ENCODE measurements around the gene GSTA2.

The GSTA2 gene

DNA sequence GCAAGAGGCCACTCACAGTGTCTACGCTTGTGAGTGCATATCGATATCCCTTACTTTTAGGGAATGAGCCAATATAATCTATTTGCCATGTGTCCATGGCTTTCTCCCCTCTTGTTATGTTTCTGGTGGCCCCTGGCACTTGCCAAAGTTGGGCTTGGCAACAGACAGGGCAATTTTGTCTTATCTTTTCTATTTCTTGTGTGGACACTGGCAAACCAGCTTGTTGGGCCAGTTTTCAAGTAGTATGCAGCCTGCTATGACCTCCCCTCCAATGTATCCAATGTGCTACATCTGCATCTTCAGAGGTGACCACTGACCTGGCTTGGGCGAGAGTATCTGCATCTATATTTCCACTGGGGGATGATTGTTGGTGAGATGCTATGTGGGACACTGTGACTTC is 29.2 kb downstream of the GSTA2 start:
- no peaks in the 10 kb centered on the region for H3K4me1 ChIP-seq (ENCODE audit: insufficient read depth, low read length)

DNA sequence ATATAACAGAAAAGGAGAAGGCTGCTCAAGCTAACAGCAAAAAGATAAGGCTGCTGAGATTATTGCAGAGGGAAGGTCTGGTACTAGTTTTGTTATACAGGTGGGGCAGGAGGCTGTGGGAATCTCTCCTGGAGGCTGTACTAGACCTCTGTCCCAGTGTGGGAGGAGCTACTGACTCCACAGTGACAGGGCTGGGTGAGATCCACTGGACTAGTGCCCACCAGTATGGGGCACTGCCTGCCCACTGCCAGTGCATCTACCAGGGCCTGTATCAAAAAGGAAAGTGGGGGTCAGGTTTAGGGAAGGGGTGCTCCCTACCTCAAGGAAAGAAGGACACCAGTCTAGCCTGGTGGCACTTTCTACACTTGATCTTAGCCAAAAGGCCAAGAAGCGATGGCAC is 30.1 kb downstream of the GSTA2 start:
- no peak overlapping the region for H3K9ac ChIP-seq (ENCODE audit: low read length)
- no peak overlapping the region for H3K4me3 ChIP-seq (ENCODE audit: low read depth in 1 of 2, low read length in 2 of 2)
- no peaks in the 10 kb centered on the region for H3K4me1 ChIP-seq (ENCODE audit: insufficient read depth, low read length)
- H3K27me3 ChIP-seq (ENCODE audit: control insufficient read depth in 1 of 2, insufficient read depth in 2 of 2, low read length in 2 of 2): no peaks in the 10 kb centered on the region
- H3K27ac ChIP-seq (ENCODE audit: low read depth, low read length): no peak overlapping the region
- no peaks in the 10 kb centered on the region for H3K9me3 ChIP-seq (ENCODE audit: low read length)
- H3K36me3 ChIP-seq (ENCODE audit: insufficient read depth, low read length): no peaks in the 10 kb centered on the region

More for the DNA sequence above, 29.2 kb downstream of the GSTA2 start:
- Histone ChIP-seq H3K36me3 (ENCODE audit: insufficient read depth, low read length) (no peaks in the 10 kb centered on the region), H3K27me3 (ENCODE audit: control insufficient read depth in 1 of 2, insufficient read depth in 2 of 2, low read length in 2 of 2) (no peaks in the 10 kb centered on the region), H3K4me3 (ENCODE audit: low read depth in 1 of 2, low read length in 2 of 2) (no peak overlapping the region), H3K9ac (ENCODE audit: low read length) (no peak overlapping the region), H3K27ac (ENCODE audit: low read depth, low read length) (no peak overlapping the region), H3K9me3 (ENCODE audit: low read length) (no peaks in the 10 kb centered on the region)

DNA sequence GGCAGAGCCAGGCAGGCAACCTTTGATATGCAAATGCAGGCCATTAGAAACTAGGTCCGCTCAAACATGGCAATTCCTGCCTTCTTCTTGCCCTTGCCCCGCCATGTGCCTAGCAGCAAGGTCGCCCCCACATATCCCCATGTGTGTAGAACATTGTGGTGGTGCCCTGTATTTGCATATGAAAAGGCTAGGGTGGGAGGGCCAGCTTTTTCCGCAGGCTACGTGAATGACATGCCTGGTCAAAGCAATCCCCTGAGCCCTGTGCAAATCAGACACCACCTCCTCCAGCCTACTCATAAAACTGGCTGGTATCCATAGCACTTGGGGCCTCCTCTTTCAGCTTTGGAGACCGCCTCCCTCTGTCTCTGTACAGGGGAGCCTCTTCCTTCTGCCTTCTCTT is 31.6 kb downstream of the GSTA2 start:
- no peak overlapping the region for H3K27ac ChIP-seq (ENCODE audit: low read depth, low read length)
- H3K9me3 ChIP-seq (ENCODE audit: low read length): no peaks in the 10 kb centered on the region
- no peak overlapping the region for H3K9ac ChIP-seq (ENCODE audit: low read length)
- H3K4me1 ChIP-seq (ENCODE audit: insufficient read depth, low read length): no peaks in the 10 kb centered on the region
- H3K36me3 ChIP-seq (ENCODE audit: insufficient read depth, low read length): no peaks in the 10 kb centered on the region
- H3K27me3 ChIP-seq (ENCODE audit: control insufficient read depth in 1 of 2, insufficient read depth in 2 of 2, low read length in 2 of 2): no peaks in the 10 kb centered on the region
- no peak overlapping the region for H3K4me3 ChIP-seq (ENCODE audit: low read depth in 1 of 2, low read length in 2 of 2)

DNA sequence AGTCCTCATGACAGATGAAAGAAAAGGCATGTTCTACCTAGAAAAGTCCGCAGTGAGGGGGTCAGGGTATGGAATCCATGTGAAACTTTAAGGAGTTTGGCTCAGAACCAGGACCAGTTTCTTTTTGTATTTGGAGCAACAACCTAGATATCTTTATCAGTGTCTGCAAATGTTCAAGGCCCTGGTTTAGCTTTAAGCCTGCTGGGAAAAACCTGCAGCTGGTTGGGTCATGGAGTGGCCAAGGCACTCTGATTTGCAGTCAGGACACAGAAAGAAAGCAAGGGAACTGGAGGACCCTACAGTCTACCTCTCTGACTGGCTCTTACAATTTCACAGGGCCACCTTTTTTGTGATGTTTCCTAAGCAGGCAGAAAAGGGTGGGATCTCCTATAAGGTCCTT is 33.7 kb downstream of the GSTA2 start:
- Histone ChIP-seq H3K4me1 (ENCODE audit: insufficient read depth, low read length) (no peaks in the 10 kb centered on the region), H3K36me3 (ENCODE audit: insufficient read depth, low read length) (no peaks in the 10 kb centered on the region), H3K4me3 (ENCODE audit: low read depth in 1 of 2, low read length in 2 of 2) (no peak overlapping the region), H3K9ac (ENCODE audit: low read length) (no peak overlapping the region), H3K27me3 (ENCODE audit: control insufficient read depth in 1 of 2, insufficient read depth in 2 of 2, low read length in 2 of 2) (no peaks in the 10 kb centered on the region), H3K9me3 (ENCODE audit: low read length) (no peaks in the 10 kb centered on the region), H3K27ac (ENCODE audit: low read depth, low read length) (no peak overlapping the region)

DNA sequence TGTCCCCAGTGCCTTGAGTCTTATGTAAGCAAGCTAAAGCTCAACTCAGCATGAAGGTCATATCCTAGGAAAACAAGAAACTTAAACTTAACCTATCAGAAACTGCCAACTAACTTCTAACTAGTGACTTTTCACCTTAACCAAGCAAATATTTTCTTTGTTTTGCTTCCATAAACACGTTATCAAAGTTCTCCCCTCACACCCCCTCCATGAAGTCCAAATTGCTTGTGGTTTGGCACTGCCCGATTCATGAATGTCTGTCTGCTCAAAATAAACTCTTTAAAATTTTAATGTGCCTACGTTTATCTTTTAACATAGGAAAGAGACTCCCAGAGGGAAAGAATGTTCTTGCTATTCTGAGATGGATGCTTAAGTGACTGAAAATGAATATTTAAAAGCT is 34.9 kb downstream of the GSTA2 start:
- H3K36me3 ChIP-seq (ENCODE audit: insufficient read depth, low read length): no peaks in the 10 kb centered on the region
- H3K9me3 ChIP-seq (ENCODE audit: low read length): no peaks in the 10 kb centered on the region
- H3K9ac ChIP-seq (ENCODE audit: low read length): no peak overlapping the region
- no peak overlapping the region for H3K27ac ChIP-seq (ENCODE audit: low read depth, low read length)
- H3K27me3 ChIP-seq (ENCODE audit: control insufficient read depth in 1 of 2, insufficient read depth in 2 of 2, low read length in 2 of 2): no peaks in the 10 kb centered on the region
- no peak overlapping the region for H3K4me3 ChIP-seq (ENCODE audit: low read depth in 1 of 2, low read length in 2 of 2)
- no peaks in the 10 kb centered on the region for H3K4me1 ChIP-seq (ENCODE audit: insufficient read depth, low read length)

DNA sequence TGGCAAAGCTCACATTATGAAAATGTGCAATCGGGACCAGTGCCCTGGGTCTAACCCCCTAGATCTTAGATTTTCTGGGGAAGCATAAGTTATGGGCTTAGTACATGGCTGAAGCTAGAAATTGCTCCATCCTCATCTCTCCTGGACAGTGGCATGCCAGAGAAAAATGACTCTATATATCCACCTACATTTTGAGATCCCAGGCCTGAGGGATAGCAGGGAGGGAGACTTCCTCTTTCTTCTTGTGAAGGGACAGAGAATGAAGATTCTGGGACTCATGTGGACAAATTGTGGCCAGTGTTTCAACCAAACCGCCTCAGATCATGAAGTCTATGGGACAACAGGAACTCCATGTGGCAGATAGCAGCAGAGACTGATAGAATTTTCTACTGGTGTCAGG is 35.4 kb downstream of the GSTA2 start:
- H3K27me3 ChIP-seq (ENCODE audit: control insufficient read depth in 1 of 2, insufficient read depth in 2 of 2, low read length in 2 of 2): no peaks in the 10 kb centered on the region
- no peak overlapping the region for H3K9ac ChIP-seq (ENCODE audit: low read length)
- no peak overlapping the region for H3K4me3 ChIP-seq (ENCODE audit: low read depth in 1 of 2, low read length in 2 of 2)
- H3K36me3 ChIP-seq (ENCODE audit: insufficient read depth, low read length): no peaks in the 10 kb centered on the region
- H3K9me3 ChIP-seq (ENCODE audit: low read length): no peaks in the 10 kb centered on the region
- no peaks in the 10 kb centered on the region for H3K4me1 ChIP-seq (ENCODE audit: insufficient read depth, low read length)
- no peak overlapping the region for H3K27ac ChIP-seq (ENCODE audit: low read depth, low read length)

DNA sequence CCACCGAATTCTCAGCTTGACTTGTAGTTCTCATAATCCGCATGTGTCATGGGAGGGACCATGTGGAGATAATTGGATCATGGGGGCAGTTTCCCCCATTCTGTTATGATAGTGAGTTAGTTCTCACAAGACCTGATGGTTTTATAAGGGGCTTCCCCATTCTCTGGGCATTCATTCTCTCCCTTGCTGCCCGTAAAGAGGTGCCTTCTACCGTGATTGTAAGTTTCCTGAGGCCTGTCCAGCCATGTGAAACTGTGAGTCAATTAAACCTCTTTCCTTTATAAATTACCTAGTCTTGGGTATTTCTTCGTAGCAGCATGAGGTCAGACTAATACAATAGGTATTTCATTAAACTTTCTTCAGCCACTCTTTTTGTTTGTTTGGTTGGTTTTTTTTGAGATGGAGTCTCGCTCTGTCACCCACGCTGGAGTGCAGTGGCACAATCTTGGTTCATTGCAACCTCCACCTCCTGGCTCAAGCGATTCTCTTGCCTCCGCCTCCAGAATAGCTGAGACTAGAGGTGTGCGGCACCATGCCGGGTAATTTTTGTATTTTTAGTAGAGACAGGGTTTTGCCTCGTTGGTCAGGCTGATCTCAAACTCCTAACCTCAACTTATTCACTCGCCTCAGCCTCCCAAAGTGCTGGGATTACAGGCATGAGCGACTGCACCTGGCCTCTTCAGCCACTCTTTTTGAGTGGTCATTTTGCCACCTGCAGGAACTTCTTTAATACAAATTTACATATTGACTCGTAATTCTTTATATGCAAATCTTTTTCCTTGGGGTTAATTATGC is 36.3 kb downstream of the GSTA2 start:
- Histone ChIP-seq H3K4me3 (ENCODE audit: low read depth in 1 of 2, low read length in 2 of 2) (no peak overlapping the region), H3K9me3 (ENCODE audit: low read length) (no peaks in the 10 kb centered on the region), H3K27me3 (ENCODE audit: control insufficient read depth in 1 of 2, insufficient read depth in 2 of 2, low read length in 2 of 2) (no peaks in the 10 kb centered on the region), H3K27ac (ENCODE audit: low read depth, low read length) (no peak overlapping the region), H3K9ac (ENCODE audit: low read length) (no peak overlapping the region), H3K4me1 (ENCODE audit: insufficient read depth, low read length) (no peaks in the 10 kb centered on the region), H3K36me3 (ENCODE audit: insufficient read depth, low read length) (no peaks in the 10 kb centered on the region)

DNA sequence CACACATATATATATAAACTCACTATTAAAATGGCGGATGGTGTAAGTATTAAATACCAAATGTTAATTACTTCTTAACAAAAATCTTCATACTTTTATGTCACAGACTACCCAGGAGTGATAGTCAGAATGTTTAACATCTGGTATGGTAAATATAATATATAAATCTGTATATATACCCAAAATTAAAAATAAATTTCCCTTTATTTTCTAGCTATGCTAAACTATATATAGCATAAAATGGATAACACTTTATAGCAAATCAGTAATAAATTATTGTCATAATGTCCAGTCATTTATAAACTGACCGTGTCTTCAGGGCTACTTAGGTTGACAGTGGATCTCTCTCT is 37.1 kb downstream of the GSTA2 start:
- Histone ChIP-seq H3K9ac (ENCODE audit: low read length) (no peak overlapping the region), H3K4me3 (ENCODE audit: low read depth in 1 of 2, low read length in 2 of 2) (no peak overlapping the region), H3K36me3 (ENCODE audit: insufficient read depth, low read length) (no peaks in the 10 kb centered on the region), H3K27me3 (ENCODE audit: control insufficient read depth in 1 of 2, insufficient read depth in 2 of 2, low read length in 2 of 2) (no peaks in the 10 kb centered on the region), H3K9me3 (ENCODE audit: low read length) (no peaks in the 10 kb centered on the region), H3K27ac (ENCODE audit: low read depth, low read length) (no peak overlapping the region), H3K4me1 (ENCODE audit: insufficient read depth, low read length) (no peaks in the 10 kb centered on the region)

DNA sequence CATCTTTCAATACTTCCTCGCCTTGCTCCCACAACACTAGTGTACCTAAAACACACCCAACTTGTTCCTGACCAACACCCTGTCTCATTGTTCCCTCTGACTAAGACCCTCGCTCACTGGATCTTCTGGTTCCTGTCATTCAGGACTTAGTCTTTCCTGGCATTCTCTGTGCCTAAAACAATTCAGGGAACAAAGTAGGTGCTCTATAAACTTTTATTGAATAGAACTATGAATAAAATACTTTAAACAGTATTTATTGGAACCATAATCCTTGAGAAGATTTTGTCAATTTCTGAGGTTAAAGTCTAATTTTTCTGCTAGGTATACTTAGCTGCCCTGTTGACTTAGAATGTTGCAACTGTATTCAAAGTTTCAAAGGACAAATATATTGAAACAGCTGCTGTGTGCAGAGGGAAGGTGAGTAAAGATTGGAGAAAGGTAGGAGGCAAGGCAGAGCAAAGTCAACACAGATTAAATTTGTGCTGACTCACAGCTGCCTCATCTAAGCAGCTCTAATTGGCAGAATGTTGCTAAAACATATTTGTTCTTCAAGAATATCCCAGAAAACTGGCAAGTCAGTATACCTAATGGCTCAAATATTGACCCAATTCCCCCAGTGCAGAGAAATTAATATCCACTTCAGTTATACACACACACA is 37.6 kb downstream of the GSTA2 start:
- H3K27me3 ChIP-seq (ENCODE audit: control insufficient read depth in 1 of 2, insufficient read depth in 2 of 2, low read length in 2 of 2): no peaks in the 10 kb centered on the region
- H3K36me3 ChIP-seq (ENCODE audit: insufficient read depth, low read length): no peaks in the 10 kb centered on the region
- no peak overlapping the region for H3K4me3 ChIP-seq (ENCODE audit: low read depth in 1 of 2, low read length in 2 of 2)
- no peak overlapping the region for H3K27ac ChIP-seq (ENCODE audit: low read depth, low read length)
- no peak overlapping the region for H3K9ac ChIP-seq (ENCODE audit: low read length)
- no peaks in the 10 kb centered on the region for H3K9me3 ChIP-seq (ENCODE audit: low read length)
- H3K4me1 ChIP-seq (ENCODE audit: insufficient read depth, low read length): no peaks in the 10 kb centered on the region

DNA sequence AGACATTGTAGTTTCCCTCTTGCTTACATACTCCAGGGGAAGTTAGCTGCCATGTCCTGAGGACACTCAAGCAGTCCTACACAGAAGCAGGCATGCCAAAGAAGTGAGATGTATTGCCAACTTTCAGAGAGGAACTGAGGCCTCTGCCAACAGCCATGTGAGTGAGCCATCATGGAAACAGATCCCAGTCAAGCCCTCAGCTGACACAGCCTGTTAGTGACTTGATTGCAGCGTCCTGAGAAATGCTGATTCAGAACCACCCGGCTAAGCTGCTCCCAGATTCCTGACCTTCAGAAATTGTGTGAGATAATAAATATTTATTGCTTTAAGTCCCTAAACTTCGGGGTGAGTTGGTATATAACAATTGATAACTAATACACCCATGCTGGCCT is 38.1 kb downstream of the GSTA2 start:
- Histone ChIP-seq H3K9ac (ENCODE audit: low read length) (no peak overlapping the region), H3K4me1 (ENCODE audit: insufficient read depth, low read length) (no peaks in the 10 kb centered on the region), H3K27ac (ENCODE audit: low read depth, low read length) (no peak overlapping the region), H3K36me3 (ENCODE audit: insufficient read depth, low read length) (no peaks in the 10 kb centered on the region), H3K4me3 (ENCODE audit: low read depth in 1 of 2, low read length in 2 of 2) (no peak overlapping the region), H3K9me3 (ENCODE audit: low read length) (no peaks in the 10 kb centered on the region), H3K27me3 (ENCODE audit: control insufficient read depth in 1 of 2, insufficient read depth in 2 of 2, low read length in 2 of 2) (no peaks in the 10 kb centered on the region)

DNA sequence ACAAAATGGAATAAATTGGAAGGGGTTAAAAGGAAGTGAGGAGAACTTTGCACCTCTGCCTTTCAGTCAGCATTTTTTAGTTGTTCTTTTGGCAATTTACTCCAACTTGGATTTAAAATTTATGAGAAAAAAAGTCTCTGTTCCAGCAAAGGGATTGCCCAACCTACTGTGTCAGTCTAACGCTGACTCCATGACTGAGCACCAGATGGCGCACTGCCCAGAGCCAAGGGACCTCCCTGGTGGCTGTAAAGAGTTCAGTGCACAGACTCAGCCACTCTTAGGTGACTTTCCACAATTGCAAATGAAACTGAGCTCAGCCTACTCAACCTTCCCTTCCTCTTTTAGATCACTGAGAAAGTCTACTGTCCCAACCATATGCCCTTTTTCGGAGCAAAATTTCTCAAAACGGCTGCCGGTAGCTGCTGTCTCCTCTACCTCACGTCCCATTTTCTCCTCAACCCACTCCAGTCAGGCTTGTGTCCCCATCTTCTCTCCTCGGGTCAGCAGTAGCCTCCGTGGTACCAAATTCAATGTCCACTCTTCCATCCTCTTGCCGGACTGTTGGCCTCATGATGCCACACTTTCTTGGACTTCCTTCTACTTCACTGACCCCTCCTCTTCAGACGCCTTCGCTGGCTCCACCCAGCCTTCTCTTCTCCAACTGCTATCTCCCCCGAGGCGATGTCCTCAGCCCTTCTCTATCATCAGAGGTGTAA is 38.7 kb downstream of the GSTA2 start:
- no peaks in the 10 kb centered on the region for H3K4me1 ChIP-seq (ENCODE audit: insufficient read depth, low read length)
- no peaks in the 10 kb centered on the region for H3K27me3 ChIP-seq (ENCODE audit: control insufficient read depth in 1 of 2, insufficient read depth in 2 of 2, low read length in 2 of 2)
- H3K36me3 ChIP-seq (ENCODE audit: insufficient read depth, low read length): no peaks in the 10 kb centered on the region
- no peak overlapping the region for H3K9ac ChIP-seq (ENCODE audit: low read length)
- H3K9me3 ChIP-seq (ENCODE audit: low read length): no peaks in the 10 kb centered on the region
- no peak overlapping the region for H3K27ac ChIP-seq (ENCODE audit: low read depth, low read length)
- no peak overlapping the region for H3K4me3 ChIP-seq (ENCODE audit: low read depth in 1 of 2, low read length in 2 of 2)
